KMS-11 (cell line): ENCODE data around the gene TRMU.

Experiments used
- H2AFZ ChIP-seq: fragments of 200-600 bp; sonication (generic); 2 replicates; pipeline ENCODE4 v1.6.1; 2016; ENCODE audit warnings: antibody characterized with exemption, mixed run types, low read depth
- H3K27ac ChIP-seq: fragments of 200-600 bp; sonication (generic); 2 replicates; pipeline ENCODE4 v1.6.1; 2016; ENCODE audit warnings: mild to moderate bottlenecking, mixed run types
- H3K27me3 ChIP-seq: fragments of 200-600 bp; sonication (generic); 2 replicates; pipeline ENCODE4 v1.6.1; 2017; ENCODE audit warnings: mild to moderate bottlenecking, low read depth, mixed run types, moderate library complexity; ENCODE audit not compliant: insufficient read depth
- H3K36me3 ChIP-seq: fragments of 200-600 bp; sonication (generic); 2 replicates; pipeline ENCODE4 v1.6.1; 2017; ENCODE audit warnings: mild to moderate bottlenecking, mixed run types; ENCODE audit not compliant: insufficient read depth
- H3K4me1 ChIP-seq: fragments of 200-600 bp; sonication (generic); 2 replicates; pipeline ENCODE4 v1.6.1; 2016; ENCODE audit warnings: mild to moderate bottlenecking, low read depth, mixed run types; ENCODE audit not compliant: poor library complexity, severe bottlenecking
- H3K4me2 ChIP-seq: fragments of 200-600 bp; sonication (generic); 2 replicates; pipeline ENCODE4 v1.7.0; 2016; ENCODE audit warnings: mild to moderate bottlenecking, mixed run types
- H3K4me3 ChIP-seq: fragments of 200-600 bp; sonication (generic); IDR thresholded peaks from 2 replicates; pipeline ENCODE4 v1.6.1; 2017; ENCODE audit warnings: low read depth, low read length, mixed read lengths; ENCODE audit not compliant: insufficient read depth
- H3K79me2 ChIP-seq: fragments of 200-600 bp; sonication (generic); 2 replicates; pipeline ENCODE4 v1.6.1; 2016; ENCODE audit warnings: low read depth, mixed run types; ENCODE audit not compliant: insufficient read depth
- H3K9ac ChIP-seq: fragments of 200-600 bp; sonication (generic); 2 replicates; pipeline ENCODE4 v1.6.1; 2016; ENCODE audit warnings: mild to moderate bottlenecking, mixed run types
- H4K20me1 ChIP-seq: fragments of 200-600 bp; sonication (generic); 2 replicates; pipeline ENCODE4 v1.6.1; 2016; ENCODE audit warnings: mild to moderate bottlenecking, mixed run types; ENCODE audit not compliant: insufficient read depth
- TF ChIP-seq, protein P1 (sequence below): fragments of 200-600 bp; sonication (generic); conservative IDR thresholded peaks from 2 replicates; pipeline ENCODE4 v1.6.1; 2017; ENCODE audit warnings: low read depth, mild to moderate bottlenecking, antibody characterized with exemption, low read length, moderate library complexity, mixed read lengths

Gene TRMU

DNA sequence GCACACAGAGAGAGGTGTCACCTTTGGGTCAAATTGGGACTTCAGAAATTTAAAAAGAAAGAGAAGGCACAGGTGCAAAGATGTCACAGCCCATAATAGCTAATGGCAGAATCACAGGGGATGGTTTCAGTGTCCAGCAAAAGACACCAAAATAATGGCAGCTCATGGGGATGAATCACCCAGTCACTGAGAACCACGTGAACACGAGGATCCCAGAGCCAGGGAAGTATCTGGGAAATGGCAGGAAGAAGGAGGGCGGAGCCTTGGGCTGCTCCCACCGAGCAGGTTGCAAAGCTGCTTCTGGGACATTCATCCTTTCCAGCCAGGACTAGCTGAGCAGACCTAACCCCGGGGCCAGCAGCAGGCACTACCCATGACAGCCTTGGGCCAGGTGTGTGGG lies 45.6 kb downstream of the TRMU start:
- Histone ChIP-seq H3K9ac (no peak overlapping the region), H3K79me2 (no peaks in the 10 kb centered on the region), H3K27me3 (peaks cover 26% of the 10 kb centered on the region), H3K36me3 (no peaks in the 10 kb centered on the region), H3K4me3 (no peak overlapping the region), H4K20me1 (no peaks in the 10 kb centered on the region), H3K4me2 (no peak overlapping the region), H3K4me1 (no peaks in the 10 kb centered on the region), H3K27ac (no peak overlapping the region), H2AFZ (no peak overlapping the region)
- TF ChIP-seq, protein P1, sequence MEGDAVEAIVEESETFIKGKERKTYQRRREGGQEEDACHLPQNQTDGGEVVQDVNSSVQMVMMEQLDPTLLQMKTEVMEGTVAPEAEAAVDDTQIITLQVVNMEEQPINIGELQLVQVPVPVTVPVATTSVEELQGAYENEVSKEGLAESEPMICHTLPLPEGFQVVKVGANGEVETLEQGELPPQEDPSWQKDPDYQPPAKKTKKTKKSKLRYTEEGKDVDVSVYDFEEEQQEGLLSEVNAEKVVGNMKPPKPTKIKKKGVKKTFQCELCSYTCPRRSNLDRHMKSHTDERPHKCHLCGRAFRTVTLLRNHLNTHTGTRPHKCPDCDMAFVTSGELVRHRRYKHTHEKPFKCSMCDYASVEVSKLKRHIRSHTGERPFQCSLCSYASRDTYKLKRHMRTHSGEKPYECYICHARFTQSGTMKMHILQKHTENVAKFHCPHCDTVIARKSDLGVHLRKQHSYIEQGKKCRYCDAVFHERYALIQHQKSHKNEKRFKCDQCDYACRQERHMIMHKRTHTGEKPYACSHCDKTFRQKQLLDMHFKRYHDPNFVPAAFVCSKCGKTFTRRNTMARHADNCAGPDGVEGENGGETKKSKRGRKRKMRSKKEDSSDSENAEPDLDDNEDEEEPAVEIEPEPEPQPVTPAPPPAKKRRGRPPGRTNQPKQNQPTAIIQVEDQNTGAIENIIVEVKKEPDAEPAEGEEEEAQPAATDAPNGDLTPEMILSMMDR: no peak

DNA sequence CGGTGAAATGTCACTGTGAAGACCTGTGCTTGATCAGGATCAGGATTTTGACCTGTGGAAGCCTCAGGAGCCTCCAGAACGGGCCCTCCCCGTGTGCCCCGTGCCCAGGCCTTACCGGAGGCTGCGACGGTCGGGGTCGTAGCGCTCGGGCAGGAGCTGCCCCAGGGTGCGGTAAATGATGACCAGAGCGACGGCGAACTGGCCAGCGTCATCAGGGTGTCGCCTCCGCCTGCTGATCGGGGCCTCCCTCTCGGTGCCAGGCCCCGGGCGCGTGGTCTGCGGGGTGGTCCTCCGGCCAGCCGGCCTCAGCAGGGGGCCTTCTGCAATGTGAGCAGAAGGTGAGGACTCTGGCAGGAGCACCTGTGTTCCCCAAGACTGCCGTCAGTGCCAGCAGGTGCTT lies 46.2 kb downstream of the TRMU start:
- H3K27ac ChIP-seq: no peak overlapping the region
- no peak overlapping the region for H3K4me3 ChIP-seq
- peaks cover 28% of the 10 kb centered on the region for H3K27me3 ChIP-seq
- no peaks in the 10 kb centered on the region for H3K4me1 ChIP-seq
- no peak overlapping the region for H3K4me2 ChIP-seq
- TF ChIP-seq, protein P1: no peak
- H3K79me2 ChIP-seq: no peaks in the 10 kb centered on the region
- no peak overlapping the region for H3K9ac ChIP-seq
- H4K20me1 ChIP-seq: no peaks in the 10 kb centered on the region
- no peaks in the 10 kb centered on the region for H3K36me3 ChIP-seq
- no peak overlapping the region for H2AFZ ChIP-seq

DNA sequence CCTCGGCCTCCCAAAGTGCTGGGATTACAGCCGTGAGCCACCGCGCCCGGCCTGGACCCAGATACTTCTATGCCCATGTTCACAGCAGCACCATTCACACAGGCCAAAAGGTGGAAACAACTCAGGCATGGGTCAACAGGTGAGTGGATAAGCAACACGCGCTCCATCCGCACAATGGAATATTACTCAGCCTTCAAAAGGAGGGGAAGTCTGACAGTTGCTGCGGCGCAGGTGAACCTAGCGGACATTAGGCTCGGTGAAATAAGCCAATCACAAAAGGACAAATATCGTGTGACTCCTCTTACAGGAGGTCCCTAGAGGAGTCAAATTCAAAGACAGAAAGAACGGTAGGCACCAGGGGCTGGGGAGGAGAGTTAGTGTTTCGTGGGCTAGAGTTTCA lies 47.0 kb downstream of the TRMU start:
- Histone ChIP-seq H3K27me3 (peaks cover 36% of the 10 kb centered on the region), H3K4me3 (no peak overlapping the region), H2AFZ (no peak overlapping the region), H3K27ac (no peak overlapping the region), H3K79me2 (no peaks in the 10 kb centered on the region), H3K36me3 (no peaks in the 10 kb centered on the region), H3K4me1 (no peaks in the 10 kb centered on the region), H4K20me1 (no peaks in the 10 kb centered on the region), H3K9ac (no peak overlapping the region), H3K4me2 (no peak overlapping the region)
- TF ChIP-seq, protein P1: no peak

DNA sequence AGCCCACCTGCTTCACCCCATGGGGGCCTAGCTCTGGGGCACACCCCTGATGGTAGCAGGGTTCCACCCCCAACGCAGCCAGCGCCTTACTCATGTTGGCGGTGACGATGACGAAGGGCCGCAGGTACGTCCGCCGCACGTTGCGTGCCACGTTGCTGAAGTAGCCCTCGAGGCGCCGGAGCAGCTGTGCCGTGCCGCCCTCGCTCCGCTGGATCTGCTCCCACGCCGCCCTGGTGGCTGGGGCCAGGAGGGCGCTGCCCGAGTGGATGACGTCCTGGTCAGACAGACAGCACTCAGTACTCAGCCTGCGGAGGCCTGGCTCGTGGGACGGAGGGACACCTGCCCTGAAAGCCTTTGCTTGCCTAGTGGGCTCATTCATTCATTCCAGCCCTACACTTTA lies 50.8 kb downstream of the TRMU start:
- Histone ChIP-seq H3K4me3 (no peak overlapping the region), H3K79me2 (no peaks in the 10 kb centered on the region), H3K27ac (no peak overlapping the region), H4K20me1 (no peaks in the 10 kb centered on the region), H3K4me2 (no peak overlapping the region), H3K36me3 (no peaks in the 10 kb centered on the region), H3K9ac (no peak overlapping the region), H3K4me1 (no peaks in the 10 kb centered on the region), H2AFZ (no peak overlapping the region), H3K27me3 (peaks cover 32% of the 10 kb centered on the region; the same call in 1 of the 2 replicates)
- TF ChIP-seq, protein P1: no peak

DNA sequence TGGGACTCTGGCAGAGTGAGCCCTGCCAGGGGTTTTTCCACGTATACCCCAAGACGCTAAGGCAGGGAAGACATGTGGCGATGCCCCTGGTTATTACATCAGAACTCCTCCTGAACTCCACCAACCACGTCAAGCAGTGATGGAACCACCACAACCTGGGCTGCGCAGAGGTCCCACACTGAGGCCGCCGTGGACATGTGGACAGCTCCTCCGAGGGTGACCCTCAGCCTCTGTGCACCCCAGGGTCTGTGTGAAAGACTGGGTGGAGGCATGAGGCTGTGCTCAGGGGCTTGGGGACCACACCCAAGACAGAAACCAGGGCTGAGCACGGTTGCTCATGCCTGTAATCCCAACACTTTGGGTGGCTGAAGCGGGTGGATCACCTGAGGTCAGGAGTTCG lies 52.2 kb downstream of the TRMU start:
- Histone ChIP-seq H3K79me2 (no peaks in the 10 kb centered on the region), H3K4me1 (no peaks in the 10 kb centered on the region), H3K4me2 (no peak overlapping the region), H2AFZ (no peak overlapping the region), H3K9ac (no peak overlapping the region), H3K36me3 (no peaks in the 10 kb centered on the region), H3K27ac (no peak overlapping the region), H3K4me3 (no peak overlapping the region), H4K20me1 (no peaks in the 10 kb centered on the region), H3K27me3 (peaks cover 41% of the 10 kb centered on the region; the same call in 1 of the 2 replicates)
- TF ChIP-seq, protein P1: no peak
